ENCODE measurements around the gene NEUROD4.

DNA sequence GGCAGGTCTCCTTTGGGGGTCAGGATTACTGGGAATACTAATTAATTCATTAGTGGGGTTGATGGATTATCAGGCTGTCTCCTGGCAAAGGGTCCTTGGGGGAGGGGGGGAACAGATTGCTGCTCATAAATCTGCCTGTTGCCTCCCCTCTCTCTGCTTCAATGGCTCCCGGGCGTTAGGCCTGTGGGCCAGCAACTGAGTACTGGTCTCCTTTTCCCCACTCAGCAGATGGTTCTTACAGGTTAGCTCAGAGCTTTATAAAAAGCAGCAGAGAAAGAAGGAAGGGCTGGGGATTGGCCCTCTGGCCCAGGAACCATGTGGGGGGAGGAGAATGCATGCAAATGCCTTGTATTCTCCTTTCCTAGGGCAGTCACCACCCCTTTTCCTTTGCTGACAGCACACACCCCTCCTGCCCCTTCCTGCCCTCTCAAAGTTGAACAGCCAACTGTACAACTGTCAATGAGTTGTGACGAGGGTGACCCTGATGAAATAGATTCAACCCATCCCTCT is 2.3 kb upstream of the NEUROD4 start:
- TF ChIP-seq, protein P1, sequence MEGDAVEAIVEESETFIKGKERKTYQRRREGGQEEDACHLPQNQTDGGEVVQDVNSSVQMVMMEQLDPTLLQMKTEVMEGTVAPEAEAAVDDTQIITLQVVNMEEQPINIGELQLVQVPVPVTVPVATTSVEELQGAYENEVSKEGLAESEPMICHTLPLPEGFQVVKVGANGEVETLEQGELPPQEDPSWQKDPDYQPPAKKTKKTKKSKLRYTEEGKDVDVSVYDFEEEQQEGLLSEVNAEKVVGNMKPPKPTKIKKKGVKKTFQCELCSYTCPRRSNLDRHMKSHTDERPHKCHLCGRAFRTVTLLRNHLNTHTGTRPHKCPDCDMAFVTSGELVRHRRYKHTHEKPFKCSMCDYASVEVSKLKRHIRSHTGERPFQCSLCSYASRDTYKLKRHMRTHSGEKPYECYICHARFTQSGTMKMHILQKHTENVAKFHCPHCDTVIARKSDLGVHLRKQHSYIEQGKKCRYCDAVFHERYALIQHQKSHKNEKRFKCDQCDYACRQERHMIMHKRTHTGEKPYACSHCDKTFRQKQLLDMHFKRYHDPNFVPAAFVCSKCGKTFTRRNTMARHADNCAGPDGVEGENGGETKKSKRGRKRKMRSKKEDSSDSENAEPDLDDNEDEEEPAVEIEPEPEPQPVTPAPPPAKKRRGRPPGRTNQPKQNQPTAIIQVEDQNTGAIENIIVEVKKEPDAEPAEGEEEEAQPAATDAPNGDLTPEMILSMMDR (conservative IDR thresholded peaks at IDR 0.05 in 1 of 2, IDR thresholded peaks at IDR 0.05 in 1 of 2; ENCODE audit: low read depth in 1 of 2, low read length in 2 of 2), result no peak
- no peak for TF ChIP-seq EZH2 (IDR thresholded peaks at IDR 0.05; ENCODE audit: low read length, missing control alignments)
